Left renal cortex interstitium (tissue), 4 donors: ENCODE measurements around the gene ARF4. TPM values are rescaled to one million over a fixed set of nuclear protein-coding genes. Genes with fewer than 3 reads are reported as not detected.

ENCODE experiments used
- DNase-seq, 4 donors: peaks; one replicate each; pipeline ENCODE4 v3.0.0-alpha.2; 2013; ENCODE audit warnings: low read depth in 4 of 4, low spot score in 2 of 4, missing footprints in 1 of 4
- polyA plus RNA-seq, 4 donors: library from polyadenylated mRNA; unstranded; fragments of 120-200 nt; gene quantifications; one replicate each; pipeline ENCODE4 v1.2.1, GENCODE V29; 2013; ENCODE audit not compliant: insufficient read length in 4 of 4

ARF4 gene
- polyA plus RNA-seq, 4 donors = 195 to 263 (median 235) TPM

GRCh38 chr3:57582474-57583168 lies 14.5 kb downstream of the ARF4 start:
- DNase-seq = no peak

GRCh38 chr3:57577801-57578200 lies 19.3 kb downstream of the ARF4 start:
- no peak for DNase-seq

- no peak for DNase-seq
Observed at GRCh38 chr3:57575966-57576626, 21.0 kb downstream of the ARF4 start.

GRCh38 chr3:57572096-57572495 lies 25.0 kb downstream of the ARF4 start:
- DNase-seq = no peak

GRCh38 chr3:57570878-57571277 lies 26.3 kb downstream of the ARF4 start:
- no peak for DNase-seq

- DNase-seq = no peak
Observed at GRCh38 chr3:57569859-57570450, 27.2 kb downstream of the ARF4 start.

GRCh38 chr3:57559526-57559925 lies 37.6 kb downstream of the ARF4 start:
- DNase-seq = no peak

GRCh38 chr3:57557085-57557537 lies 40.0 kb downstream of the ARF4 start:
- DNase-seq = no peak

GRCh38 chr3:57556459-57557084 lies 40.6 kb downstream of the ARF4 start:
- DNase-seq = no peak

GRCh38 chr3:57555738-57556458 lies 41.2 kb downstream of the ARF4 start, which contains the start of gene PDE12:
Gene PDE12 (plus strand): TSS chr3:57556274. CDS start chr3:57556380, 106 bp downstream.
- DNase-seq = peak; percentile 83 to 98 (median 88)

GRCh38 chr3:57555306-57555705 lies 41.8 kb downstream of the ARF4 start:
- DNase-seq = no peak

- DNase-seq = no peak
Observed at GRCh38 chr3:57546616-57547015, 50.5 kb downstream of the ARF4 start.

GRCh38 chr3:57545636-57546268 lies 51.4 kb downstream of the ARF4 start:
- DNase-seq = no peak

GRCh38 chr3:57544181-57545125 lies 52.7 kb downstream of the ARF4 start, which contains the start of gene DNAH12:
Gene DNAH12 (minus strand): TSS chr3:57544344. CDS start chr3:57542870, 1,474 bp downstream.
- DNase-seq = peak; percentile 76 to 87 (median 82)

GRCh38 chr3:57538465-57538864 lies 58.7 kb downstream of the ARF4 start:
- DNase-seq = no peak

- DNase-seq = no peak
Observed at GRCh38 chr3:57530071-57530608, 67.0 kb downstream of the ARF4 start.
